OCI-LY3 (cell line): ENCODE data around the gene CAMKMT.

Source experiments
- CTCF ChIP-seq: fragments of 200-600, 300-600 bp; sonication (generic); IDR thresholded peaks from 2 replicates; pipeline ENCODE4 v1.5.1; 2014; ENCODE audit warnings: antibody characterized with exemption, low read length, low read depth
- EZH2phosphoT487 ChIP-seq: fragments of 200-600 bp; shearing (Covaris generic); IDR thresholded peaks from 2 replicates; pipeline ENCODE4 v1.6.1; 2018; ENCODE audit warnings: antibody characterized with exemption, mixed run types, low read depth

DNA sequence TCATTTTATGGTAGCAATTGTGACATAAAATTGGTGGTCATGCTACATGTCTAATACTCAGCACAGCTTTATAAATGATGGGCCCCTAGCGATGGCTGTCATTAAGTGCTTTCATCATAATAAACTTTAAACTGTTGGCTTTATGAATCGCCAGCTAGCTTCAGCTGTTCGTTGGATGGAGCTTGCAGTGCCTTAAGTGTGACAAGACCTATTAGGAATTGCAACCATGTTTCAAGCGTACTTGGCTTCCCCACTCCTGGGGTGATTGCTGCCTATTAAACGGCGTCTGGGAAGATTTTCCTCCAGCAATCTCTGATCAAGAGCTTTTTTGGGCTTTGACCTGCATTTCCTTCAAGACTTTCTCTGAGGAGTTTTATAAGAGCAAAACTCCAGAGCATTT lies 415.3 kb downstream of the CAMKMT start:
- TF ChIP-seq EZH2phosphoT487 (no peak), CTCF (no peak)
